Ectodermal cell (in vitro differentiated cells): ENCODE results near the gene PNPLA6.
"Not testable (repeated sequence)": the region's sequence is repeated elsewhere in the genome, so short reads cannot be mapped to it uniquely, and the experiment has no call there.

ENCODE experiments used
- H3K27ac ChIP-seq: 2 replicates; pipeline ENCODE4 v1.7.0; 2013; ENCODE audit warnings: mild to moderate bottlenecking, low read depth, low read length; ENCODE audit not compliant: insufficient read depth, poor library complexity, severe bottlenecking
- H3K27me3 ChIP-seq: 2 replicates; pipeline ENCODE4 v1.7.0; 2013; ENCODE audit warnings: mild to moderate bottlenecking, low read length; ENCODE audit not compliant: insufficient read depth, control insufficient read depth, poor library complexity, severe bottlenecking
- H3K36me3 ChIP-seq: one replicate; pipeline ENCODE4 v1.7.0; 2013; ENCODE audit warnings: low read length; ENCODE audit not compliant: control insufficient read depth, insufficient read depth
- H3K4me1 ChIP-seq: one replicate; pipeline ENCODE4 v1.7.0; 2013; ENCODE audit warnings: low read length; ENCODE audit not compliant: control insufficient read depth, insufficient read depth
- H3K4me3 ChIP-seq: 2 replicates; pipeline ENCODE4 v1.7.0; 2013; ENCODE audit warnings: low read depth, low read length, control low read depth; ENCODE audit not compliant: insufficient read depth
- H3K9me3 ChIP-seq: 2 replicates; pipeline ENCODE4 v1.7.0; 2013; ENCODE audit warnings: mild to moderate bottlenecking, low read length, moderate library complexity; ENCODE audit not compliant: control insufficient read depth
- WGBS, 2 experiments: methylation state at CpG; one replicate each; pipeline ENCODE4 v1.1.7; 2013; ENCODE audit warnings: missing lambda C conversion rate in 2 of 2; 5-methylcytosine and 5-hydroxymethylcytosine counted together

The PNPLA6 gene

GRCh38 chr19:7575434-7576040 lies 40.0 kb downstream of the PNPLA6 start:
- peaks cover 14% of the 10 kb centered on the region for H3K27me3 ChIP-seq
- 84 to 88% methylated on average over 7 of the region's 9 CpGs for WGBS, 2 experiments

GRCh38 chr19:7577422-7577821 lies 41.9 kb downstream of the PNPLA6 start:
- 89 to 92% methylated on average over 1 of the region's 1 CpG for WGBS, 2 experiments
- H3K4me1 ChIP-seq, H3K9me3 ChIP-seq, H3K27ac ChIP-seq, H3K36me3 ChIP-seq, H3K4me3 ChIP-seq: not testable (repeated sequence)
- H3K27me3 ChIP-seq: peaks cover 14% of the 10 kb centered on the region

More at GRCh38 chr19:7575434-7576040, 40.0 kb downstream of the PNPLA6 start:
- H3K9me3 ChIP-seq: no peaks in the 10 kb centered on the region
- H3K27ac ChIP-seq: no peak overlapping the region
- H3K4me3 ChIP-seq: no peak overlapping the region
- H3K36me3 ChIP-seq: no peaks in the 10 kb centered on the region
- no peaks in the 10 kb centered on the region for H3K4me1 ChIP-seq

GRCh38 chr19:7578127-7578526 lies 42.6 kb downstream of the PNPLA6 start:
- Histone ChIP-seq H3K4me3 (no peak overlapping the region), H3K27ac (no peak overlapping the region), H3K27me3 (peaks cover 14% of the 10 kb centered on the region), H3K36me3 (no peaks in the 10 kb centered on the region), H3K9me3 (no peaks in the 10 kb centered on the region), H3K4me1 (no peaks in the 10 kb centered on the region)
- WGBS, 2 experiments: 76 to 78% methylated on average over 6 of the region's 6 CpGs

GRCh38 chr19:7579182-7579581 lies 43.7 kb downstream of the PNPLA6 start:
- Histone ChIP-seq H3K4me3 (no peak overlapping the region), H3K27ac (no peak overlapping the region), H3K9me3 (no peaks in the 10 kb centered on the region), H3K4me1 (no peaks in the 10 kb centered on the region), H3K36me3 (no peaks in the 10 kb centered on the region), H3K27me3 (peaks cover 14% of the 10 kb centered on the region)
- WGBS, 2 experiments: 73 to 75% methylated on average over 6 of the region's 6 CpGs

- Histone ChIP-seq H3K4me1 (no peaks in the 10 kb centered on the region), H3K36me3 (no peaks in the 10 kb centered on the region), H3K27ac (no peak overlapping the region), H3K4me3 (no peak overlapping the region), H3K9me3 (no peaks in the 10 kb centered on the region), H3K27me3 (peaks cover 14% of the 10 kb centered on the region)
- 73 to 75% methylated on average over 11 of the region's 11 CpGs for WGBS, 2 experiments
Observed at GRCh38 chr19:7582446-7582845, 46.9 kb downstream of the PNPLA6 start.

GRCh38 chr19:7589822-7590221 lies 54.3 kb downstream of the PNPLA6 start:
- H3K27ac ChIP-seq: no peak overlapping the region
- peaks cover 10% of the 10 kb centered on the region for H3K27me3 ChIP-seq
- no peaks in the 10 kb centered on the region for H3K36me3 ChIP-seq
- no peak overlapping the region for H3K4me3 ChIP-seq
- no peaks in the 10 kb centered on the region for H3K4me1 ChIP-seq
- 91 to 94% methylated on average over 7 of the region's 7 CpGs for WGBS, 2 experiments
- no peaks in the 10 kb centered on the region for H3K9me3 ChIP-seq

GRCh38 chr19:7590256-7590655 lies 54.7 kb downstream of the PNPLA6 start:
- Histone ChIP-seq H3K9me3 (no peaks in the 10 kb centered on the region), H3K4me1 (no peaks in the 10 kb centered on the region), H3K27me3 (peaks cover 14% of the 10 kb centered on the region), H3K4me3 (no peak overlapping the region), H3K36me3 (no peaks in the 10 kb centered on the region), H3K27ac (no peak overlapping the region)
- WGBS, 2 experiments: 75 to 78% methylated on average over 8 of the region's 8 CpGs

- peaks cover 26% of the 10 kb centered on the region for H3K27me3 ChIP-seq
- WGBS, 2 experiments: 0 to 1% methylated on average over 78 of the region's 78 CpGs
Observed at GRCh38 chr19:7595466-7596133, 60.1 kb downstream of the PNPLA6 start, which contains the start of gene CAMSAP3. TSS of gene CAMSAP3 (plus strand) at chr19:7595863. CDS start at chr19:7596003, 140 bp downstream.

GRCh38 chr19:7596211-7596937 lies 60.9 kb downstream of the PNPLA6 start:
- H3K36me3 ChIP-seq: no peaks in the 10 kb centered on the region
- 2% methylated on average over 70 of the region's 70 CpGs for WGBS, 2 experiments
- H3K27ac ChIP-seq: no peak overlapping the region
- peak overlapping the region; percentile 55 for H3K4me3 ChIP-seq
- peaks cover 26% of the 10 kb centered on the region for H3K27me3 ChIP-seq
- no peaks in the 10 kb centered on the region for H3K4me1 ChIP-seq
- no peaks in the 10 kb centered on the region for H3K9me3 ChIP-seq

More at GRCh38 chr19:7595466-7596133, 60.1 kb downstream of the PNPLA6 start, which contains the start of gene CAMSAP3:
- H3K4me1 ChIP-seq: no peaks in the 10 kb centered on the region
- no peak within 1 kb of the TSS for H3K27ac ChIP-seq
- peak within 1 kb of the TSS; percentile 55 for H3K4me3 ChIP-seq
- no peaks in the 10 kb centered on the region for H3K36me3 ChIP-seq
- H3K9me3 ChIP-seq: no peaks in the 10 kb centered on the region

- H3K36me3 ChIP-seq: no peaks in the 10 kb centered on the region
- no peaks in the 10 kb centered on the region for H3K9me3 ChIP-seq
- 79 to 89% methylated on average over 9 of the region's 9 CpGs for WGBS, 2 experiments
- H3K4me3 ChIP-seq: no peak overlapping the region
- H3K27ac ChIP-seq: no peak overlapping the region
- H3K4me1 ChIP-seq: no peaks in the 10 kb centered on the region
- peaks cover 26% of the 10 kb centered on the region for H3K27me3 ChIP-seq
Observed at GRCh38 chr19:7597689-7598088, 62.2 kb downstream of the PNPLA6 start.
